PFSK-1 (cell line): Measurements from ENCODE around the gene TAS1R2.

Experiments
- FOXP2 ChIP-seq: optimal IDR thresholded peaks from 2 replicates; pipeline ENCODE3; 2011; ENCODE audit warnings: borderline replicate concordance, control low read depth, inconsistent platforms; ENCODE audit not compliant: insufficient read depth; ENCODE audit errors: extremely low read length, extremely low read depth
- POLR2AphosphoS5 ChIP-seq: IDR thresholded peaks from 2 replicates; pipeline ENCODE4 v1.6.1; 2012; ENCODE audit warnings: low read depth, mild to moderate bottlenecking, control low read depth, low read length, moderate library complexity
- SIN3A ChIP-seq: IDR thresholded peaks from 2 replicates; pipeline ENCODE4 v1.6.1; 2012; ENCODE audit warnings: mild to moderate bottlenecking, low read length, moderate library complexity, borderline replicate concordance; ENCODE audit not compliant: insufficient read depth
- TAF1 ChIP-seq: IDR thresholded peaks from 2 replicates; pipeline ENCODE4 v1.6.1; 2012; ENCODE audit warnings: low read length, control low read depth, borderline replicate concordance; ENCODE audit not compliant: insufficient read depth
- TF ChIP-seq, protein P1 (sequence below), 2 experiments: IDR thresholded peaks; 2 replicates each; pipeline versions ENCODE4 v1.6.1 to v1.8.0; 2011 to 2012; ENCODE audit warnings: low read depth in 2 of 2, low read length in 2 of 2, control low read depth in 1 of 2, inconsistent platforms in 1 of 2, mild to moderate bottlenecking in 1 of 2, moderate library complexity in 1 of 2; ENCODE audit not compliant: insufficient read depth in 1 of 2

Gene TAS1R2

DNA sequence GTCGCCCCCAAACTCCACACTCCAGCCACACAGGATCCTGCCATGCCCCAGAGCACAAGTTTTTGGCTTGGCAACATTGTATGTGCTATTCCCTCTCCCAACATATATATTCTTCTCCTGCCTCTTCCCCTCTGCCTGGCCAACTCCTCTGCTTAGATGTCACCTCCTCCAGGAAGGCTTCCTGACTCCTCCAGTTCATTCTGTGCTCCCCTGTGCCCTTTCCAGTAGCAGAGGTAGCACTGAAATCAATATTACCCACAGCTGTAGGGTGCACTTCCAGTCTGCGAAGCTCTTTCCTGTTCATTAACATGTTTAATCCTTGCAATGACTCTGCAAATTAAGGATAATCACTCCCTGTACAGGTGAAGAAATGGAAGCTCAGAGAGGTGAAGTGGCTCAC lies 21.7 kb upstream of the TAS1R2 start:
- TF ChIP-seq, protein P1, sequence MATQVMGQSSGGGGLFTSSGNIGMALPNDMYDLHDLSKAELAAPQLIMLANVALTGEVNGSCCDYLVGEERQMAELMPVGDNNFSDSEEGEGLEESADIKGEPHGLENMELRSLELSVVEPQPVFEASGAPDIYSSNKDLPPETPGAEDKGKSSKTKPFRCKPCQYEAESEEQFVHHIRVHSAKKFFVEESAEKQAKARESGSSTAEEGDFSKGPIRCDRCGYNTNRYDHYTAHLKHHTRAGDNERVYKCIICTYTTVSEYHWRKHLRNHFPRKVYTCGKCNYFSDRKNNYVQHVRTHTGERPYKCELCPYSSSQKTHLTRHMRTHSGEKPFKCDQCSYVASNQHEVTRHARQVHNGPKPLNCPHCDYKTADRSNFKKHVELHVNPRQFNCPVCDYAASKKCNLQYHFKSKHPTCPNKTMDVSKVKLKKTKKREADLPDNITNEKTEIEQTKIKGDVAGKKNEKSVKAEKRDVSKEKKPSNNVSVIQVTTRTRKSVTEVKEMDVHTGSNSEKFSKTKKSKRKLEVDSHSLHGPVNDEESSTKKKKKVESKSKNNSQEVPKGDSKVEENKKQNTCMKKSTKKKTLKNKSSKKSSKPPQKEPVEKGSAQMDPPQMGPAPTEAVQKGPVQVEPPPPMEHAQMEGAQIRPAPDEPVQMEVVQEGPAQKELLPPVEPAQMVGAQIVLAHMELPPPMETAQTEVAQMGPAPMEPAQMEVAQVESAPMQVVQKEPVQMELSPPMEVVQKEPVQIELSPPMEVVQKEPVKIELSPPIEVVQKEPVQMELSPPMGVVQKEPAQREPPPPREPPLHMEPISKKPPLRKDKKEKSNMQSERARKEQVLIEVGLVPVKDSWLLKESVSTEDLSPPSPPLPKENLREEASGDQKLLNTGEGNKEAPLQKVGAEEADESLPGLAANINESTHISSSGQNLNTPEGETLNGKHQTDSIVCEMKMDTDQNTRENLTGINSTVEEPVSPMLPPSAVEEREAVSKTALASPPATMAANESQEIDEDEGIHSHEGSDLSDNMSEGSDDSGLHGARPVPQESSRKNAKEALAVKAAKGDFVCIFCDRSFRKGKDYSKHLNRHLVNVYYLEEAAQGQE (IDR thresholded peaks at IDR 0.05; ENCODE audit: insufficient read depth in 1 of 2, low read depth in 2 of 2, low read length in 2 of 2): no peak
- TF ChIP-seq FOXP2: no peak

DNA sequence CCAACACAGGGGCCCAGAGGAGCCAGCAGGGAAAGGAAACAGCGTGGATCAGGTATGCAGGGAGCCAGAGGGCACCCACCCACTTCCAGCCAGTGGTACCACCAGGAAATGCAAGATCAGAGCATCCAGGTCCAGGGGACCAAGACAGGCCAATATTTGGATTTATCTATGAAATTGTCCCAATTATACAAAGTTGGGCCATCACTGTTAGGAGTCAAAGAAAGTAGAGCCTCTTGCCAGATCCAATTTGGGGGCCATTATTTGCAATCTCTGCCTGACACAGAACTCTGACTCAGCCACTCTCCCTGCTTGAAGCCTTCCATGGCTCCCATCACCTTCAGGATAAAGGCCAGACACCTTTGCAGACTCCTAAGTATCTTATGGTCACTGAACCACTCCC lies 21.1 kb upstream of the TAS1R2 start:
- TF ChIP-seq TAF1 (no peak), SIN3A (no peak), FOXP2 (no peak), POLR2AphosphoS5 (no peak)
- TF ChIP-seq, protein P1 (IDR thresholded peaks at IDR 0.05; ENCODE audit: insufficient read depth in 1 of 2, low read depth in 2 of 2, low read length in 2 of 2): no peak

DNA sequence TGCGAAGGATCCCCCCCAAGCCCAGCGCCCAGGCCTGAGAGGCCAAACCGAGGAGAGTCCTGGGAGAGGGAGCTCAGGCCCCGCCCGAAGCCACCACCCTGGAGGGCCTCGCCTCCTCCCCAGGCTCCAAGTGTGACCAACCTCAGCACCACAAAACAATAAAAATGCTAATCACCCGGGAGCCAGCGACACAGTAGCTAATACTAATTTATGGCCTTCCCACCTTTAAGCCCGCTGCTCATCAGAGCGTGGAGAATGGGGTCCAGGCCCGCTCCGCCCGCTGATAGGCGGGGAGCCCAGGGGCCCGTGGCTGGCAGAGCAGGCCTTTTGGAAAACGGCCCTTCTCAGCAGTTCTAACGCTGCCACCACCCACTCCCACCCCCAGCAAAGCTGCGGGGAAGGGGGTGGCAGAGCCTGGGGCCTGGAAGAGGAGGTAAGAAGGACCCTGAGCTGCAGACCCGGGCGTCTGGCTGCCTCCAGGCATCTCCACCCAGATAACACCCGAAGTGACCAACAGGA lies 20.4 kb upstream of the TAS1R2 start:
- TF ChIP-seq POLR2AphosphoS5 (no peak), TAF1 (no peak), SIN3A (no peak), FOXP2 (no peak)
- TF ChIP-seq, protein P1 (IDR thresholded peaks at IDR 0.05; ENCODE audit: insufficient read depth in 1 of 2, low read depth in 2 of 2, low read length in 2 of 2): no peak

DNA sequence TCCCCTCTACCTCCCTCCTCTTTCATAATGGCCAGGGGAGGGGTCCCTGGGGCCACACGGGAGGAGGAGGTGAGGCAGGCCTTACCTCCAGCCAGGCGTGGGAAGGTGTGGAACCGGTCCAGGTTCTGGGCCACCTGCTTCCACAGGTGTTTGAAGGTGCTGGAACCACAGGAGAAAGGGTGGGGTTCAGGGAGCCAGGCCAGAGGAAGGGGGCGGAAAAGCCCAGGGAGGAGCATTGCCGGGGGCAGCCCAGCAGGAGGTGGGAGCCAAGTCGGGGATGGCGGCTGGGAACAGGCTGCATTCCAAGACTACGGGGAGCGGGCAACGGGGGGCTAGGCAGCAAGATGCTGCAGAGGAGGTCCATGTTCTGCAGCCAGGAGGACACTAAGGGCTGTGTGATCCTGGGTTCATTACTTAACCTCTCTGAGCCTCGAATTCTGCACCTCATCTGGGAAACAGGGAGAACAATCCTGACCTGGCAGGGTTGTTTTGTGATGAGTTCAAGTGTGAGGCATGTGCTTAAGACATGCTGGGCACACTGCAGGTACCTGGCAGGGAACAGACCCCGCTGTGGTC lies 19.8 kb upstream of the TAS1R2 start:
- TF ChIP-seq SIN3A (no peak), TAF1 (no peak), FOXP2 (no peak), POLR2AphosphoS5 (no peak)
- TF ChIP-seq, protein P1 (IDR thresholded peaks at IDR 0.05; ENCODE audit: insufficient read depth in 1 of 2, low read depth in 2 of 2, low read length in 2 of 2): no peak
